Globus pallidus (tissue), 1 donor: Measurements from ENCODE around the gene MAP2K3.

Source experiments
- DNase-seq: peaks from one replicate; pipeline ENCODE4 v3.0.0-alpha.2; 2015; ENCODE audit warnings: low spot score

The MAP2K3 gene

GRCh38 chr17:21252796-21253645 lies 31.5 kb upstream of the MAP2K3 start, which contains the start of gene NATD1:
Gene NATD1 (minus strand): TSS chr17:21253410. CDS start chr17:21253264, 146 bp downstream.
- DNase-seq: peak; percentile 87

- no peak for DNase-seq
Measured at GRCh38 chr17:21253646-21254441, 30.7 kb upstream of the MAP2K3 start.

GRCh38 chr17:21258593-21258992 lies 25.9 kb upstream of the MAP2K3 start:
- DNase-seq: no peak

GRCh38 chr17:21262259-21262993 lies 22.1 kb upstream of the MAP2K3 start:
- no peak for DNase-seq

- no peak for DNase-seq
Measured at GRCh38 chr17:21263376-21263775, 21.1 kb upstream of the MAP2K3 start.

GRCh38 chr17:21268596-21269188 lies 15.8 kb upstream of the MAP2K3 start:
- DNase-seq: no peak

GRCh38 chr17:21269394-21269793 lies 15.1 kb upstream of the MAP2K3 start:
- DNase-seq: no peak

GRCh38 chr17:21271454-21272183 lies 12.9 kb upstream of the MAP2K3 start:
- DNase-seq: no peak

- no peak for DNase-seq
Measured at GRCh38 chr17:21272250-21272649, 12.3 kb upstream of the MAP2K3 start.

- no peak for DNase-seq
Measured at GRCh38 chr17:21272881-21273792, 11.4 kb upstream of the MAP2K3 start.

- no peak for DNase-seq
Measured at GRCh38 chr17:21275047-21275578, 9.4 kb upstream of the MAP2K3 start.

GRCh38 chr17:21275579-21276263 lies 8.8 kb upstream of the MAP2K3 start:
- peak; percentile 89 for DNase-seq

GRCh38 chr17:21276264-21276588 lies 8.3 kb upstream of the MAP2K3 start:
- no peak for DNase-seq

GRCh38 chr17:21277332-21277731 lies 7.2 kb upstream of the MAP2K3 start:
- no peak for DNase-seq

- no peak for DNase-seq
Measured at GRCh38 chr17:21278450-21279197, 5.9 kb upstream of the MAP2K3 start.

GRCh38 chr17:21279198-21279535 lies 5.3 kb upstream of the MAP2K3 start:
- no peak for DNase-seq

GRCh38 chr17:21279582-21279981 lies 4.9 kb upstream of the MAP2K3 start:
- no peak for DNase-seq

- DNase-seq: peak; percentile 77
Measured at GRCh38 chr17:21280081-21280518, 4.4 kb upstream of the MAP2K3 start.

GRCh38 chr17:21282231-21282630 lies 2.3 kb upstream of the MAP2K3 start:
- no peak for DNase-seq
